Ishikawa (cell line): Measurements from ENCODE around the gene EYA4.

ENCODE experiments used
- CEBPB ChIP-seq: IDR thresholded peaks from 2 replicates; pipeline ENCODE4 v1.6.1; 2012
- CREB1 ChIP-seq: IDR thresholded peaks from 2 replicates; pipeline ENCODE4 v1.6.1; 2012; ENCODE audit warnings: low read depth
- EGR1 ChIP-seq: IDR thresholded peaks from 2 replicates; pipeline ENCODE4 v1.6.1; 2012
- EP300 ChIP-seq: IDR thresholded peaks from 2 replicates; pipeline ENCODE4 v1.6.1; 2012; ENCODE audit warnings: borderline replicate concordance
- FOXM1 ChIP-seq: IDR thresholded peaks from 2 replicates; pipeline ENCODE4 v1.6.1; 2012; ENCODE audit warnings: low read depth, borderline replicate concordance
- NFIC ChIP-seq: IDR thresholded peaks from 2 replicates; pipeline ENCODE4 v1.6.1; 2012
- RAD21 ChIP-seq: IDR thresholded peaks from 2 replicates; pipeline ENCODE4 v1.6.1; 2012; ENCODE audit warnings: low read depth
- TAF1 ChIP-seq: IDR thresholded peaks from 2 replicates; pipeline ENCODE4 v1.6.1; 2012; ENCODE audit warnings: low read depth, mild to moderate bottlenecking
- TCF12 ChIP-seq: IDR thresholded peaks from 2 replicates; pipeline ENCODE4 v1.6.1; 2012; ENCODE audit warnings: low read depth
- TEAD4 ChIP-seq: IDR thresholded peaks from 2 replicates; pipeline ENCODE4 v1.6.1; 2012
- YY1 ChIP-seq: IDR thresholded peaks from 2 replicates; pipeline ENCODE4 v1.6.1; 2012; ENCODE audit warnings: low read depth
- ZBTB7A ChIP-seq: IDR thresholded peaks from 2 replicates; pipeline ENCODE4 v1.6.1; 2012; ENCODE audit warnings: low read depth
- TF ChIP-seq, protein P1 (sequence below): IDR thresholded peaks from 2 replicates; pipeline ENCODE4 v1.6.1; 2012; ENCODE audit warnings: low read depth, mild to moderate bottlenecking
- TF ChIP-seq, protein P2 (sequence below): IDR thresholded peaks from 2 replicates; pipeline ENCODE4 v1.6.1; 2012
- TF ChIP-seq, protein P3 (sequence below): IDR thresholded peaks from 2 replicates; pipeline ENCODE4 v1.6.1; 2012

EYA4 gene

DNA sequence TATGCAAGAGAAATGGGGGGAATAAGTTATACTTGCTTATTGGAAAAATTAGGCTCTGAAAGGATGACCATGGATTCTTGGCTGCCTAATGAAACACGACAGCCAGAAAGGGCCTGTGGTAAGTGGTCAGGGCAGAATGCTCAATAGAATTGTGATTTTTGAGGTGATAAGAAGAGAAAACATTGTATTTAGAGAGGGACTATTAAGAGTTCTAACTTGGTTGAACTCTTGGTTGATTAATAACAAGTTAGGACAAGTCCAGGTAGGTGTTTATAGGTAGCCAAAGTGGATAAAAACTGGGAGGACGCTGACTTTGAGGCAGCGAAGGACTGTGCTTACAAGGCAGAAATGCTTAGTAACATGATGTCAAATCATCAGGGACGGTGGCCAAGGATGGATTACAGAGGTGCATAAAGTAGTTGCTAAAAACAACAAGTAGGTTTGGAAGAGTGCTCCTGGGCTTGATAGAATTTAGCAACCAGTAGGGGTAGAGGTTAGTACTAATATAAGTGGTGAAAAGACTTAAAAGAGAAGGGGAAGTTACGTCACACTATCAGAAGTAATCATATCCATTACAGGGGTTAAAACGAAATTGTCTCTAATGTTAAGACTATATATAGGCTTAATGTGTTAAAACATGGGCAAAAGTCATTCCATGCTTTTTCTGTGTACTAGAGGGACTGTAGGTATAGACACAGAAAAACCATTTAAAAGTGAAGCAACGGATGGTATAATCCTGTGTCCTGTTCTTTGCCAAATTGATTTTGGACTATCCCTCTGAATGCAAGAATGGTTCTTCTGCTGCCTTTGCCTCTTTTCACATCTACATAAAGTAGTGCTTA is 98.6 kb downstream of the EYA4 start:
- TF ChIP-seq ZBTB7A (no peak), TAF1 (no peak), FOXM1 (no peak), EGR1 (no peak), CREB1 (no peak), YY1 (no peak), EP300 (no peak), RAD21 (no peak)
- TF ChIP-seq, protein P1, sequence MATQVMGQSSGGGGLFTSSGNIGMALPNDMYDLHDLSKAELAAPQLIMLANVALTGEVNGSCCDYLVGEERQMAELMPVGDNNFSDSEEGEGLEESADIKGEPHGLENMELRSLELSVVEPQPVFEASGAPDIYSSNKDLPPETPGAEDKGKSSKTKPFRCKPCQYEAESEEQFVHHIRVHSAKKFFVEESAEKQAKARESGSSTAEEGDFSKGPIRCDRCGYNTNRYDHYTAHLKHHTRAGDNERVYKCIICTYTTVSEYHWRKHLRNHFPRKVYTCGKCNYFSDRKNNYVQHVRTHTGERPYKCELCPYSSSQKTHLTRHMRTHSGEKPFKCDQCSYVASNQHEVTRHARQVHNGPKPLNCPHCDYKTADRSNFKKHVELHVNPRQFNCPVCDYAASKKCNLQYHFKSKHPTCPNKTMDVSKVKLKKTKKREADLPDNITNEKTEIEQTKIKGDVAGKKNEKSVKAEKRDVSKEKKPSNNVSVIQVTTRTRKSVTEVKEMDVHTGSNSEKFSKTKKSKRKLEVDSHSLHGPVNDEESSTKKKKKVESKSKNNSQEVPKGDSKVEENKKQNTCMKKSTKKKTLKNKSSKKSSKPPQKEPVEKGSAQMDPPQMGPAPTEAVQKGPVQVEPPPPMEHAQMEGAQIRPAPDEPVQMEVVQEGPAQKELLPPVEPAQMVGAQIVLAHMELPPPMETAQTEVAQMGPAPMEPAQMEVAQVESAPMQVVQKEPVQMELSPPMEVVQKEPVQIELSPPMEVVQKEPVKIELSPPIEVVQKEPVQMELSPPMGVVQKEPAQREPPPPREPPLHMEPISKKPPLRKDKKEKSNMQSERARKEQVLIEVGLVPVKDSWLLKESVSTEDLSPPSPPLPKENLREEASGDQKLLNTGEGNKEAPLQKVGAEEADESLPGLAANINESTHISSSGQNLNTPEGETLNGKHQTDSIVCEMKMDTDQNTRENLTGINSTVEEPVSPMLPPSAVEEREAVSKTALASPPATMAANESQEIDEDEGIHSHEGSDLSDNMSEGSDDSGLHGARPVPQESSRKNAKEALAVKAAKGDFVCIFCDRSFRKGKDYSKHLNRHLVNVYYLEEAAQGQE: no peak
- TF ChIP-seq, protein P2, sequence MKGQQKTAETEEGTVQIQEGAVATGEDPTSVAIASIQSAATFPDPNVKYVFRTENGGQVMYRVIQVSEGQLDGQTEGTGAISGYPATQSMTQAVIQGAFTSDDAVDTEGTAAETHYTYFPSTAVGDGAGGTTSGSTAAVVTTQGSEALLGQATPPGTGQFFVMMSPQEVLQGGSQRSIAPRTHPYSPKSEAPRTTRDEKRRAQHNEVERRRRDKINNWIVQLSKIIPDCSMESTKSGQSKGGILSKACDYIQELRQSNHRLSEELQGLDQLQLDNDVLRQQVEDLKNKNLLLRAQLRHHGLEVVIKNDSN: no peak
- TF ChIP-seq, protein P3, sequence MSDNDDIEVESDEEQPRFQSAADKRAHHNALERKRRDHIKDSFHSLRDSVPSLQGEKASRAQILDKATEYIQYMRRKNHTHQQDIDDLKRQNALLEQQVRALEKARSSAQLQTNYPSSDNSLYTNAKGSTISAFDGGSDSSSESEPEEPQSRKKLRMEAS: no peak; the same call in 1 of the 2 replicates

DNA sequence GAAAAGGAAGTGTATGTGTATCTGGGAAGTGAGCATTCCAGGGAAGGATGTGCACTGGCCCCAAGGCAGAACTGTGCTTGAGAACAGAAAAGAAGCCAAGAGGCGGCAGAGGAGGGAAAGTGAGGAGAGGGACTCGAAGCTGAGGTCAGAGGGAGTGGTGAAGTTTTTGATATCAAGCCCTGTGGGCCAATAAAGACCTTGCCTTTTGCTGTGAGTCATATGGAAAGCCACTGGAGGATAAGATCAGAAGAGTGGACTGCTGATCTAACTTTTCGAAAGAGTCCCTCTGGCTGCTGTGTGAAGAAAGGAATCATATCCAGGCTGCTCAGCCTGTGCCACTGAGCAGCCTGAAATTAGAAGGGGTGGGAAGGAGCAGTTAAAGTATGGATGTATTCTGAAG is 99.4 kb downstream of the EYA4 start:
- TF ChIP-seq TEAD4 (no peak), ZBTB7A (no peak), TAF1 (no peak)
- TF ChIP-seq, protein P1: no peak

DNA sequence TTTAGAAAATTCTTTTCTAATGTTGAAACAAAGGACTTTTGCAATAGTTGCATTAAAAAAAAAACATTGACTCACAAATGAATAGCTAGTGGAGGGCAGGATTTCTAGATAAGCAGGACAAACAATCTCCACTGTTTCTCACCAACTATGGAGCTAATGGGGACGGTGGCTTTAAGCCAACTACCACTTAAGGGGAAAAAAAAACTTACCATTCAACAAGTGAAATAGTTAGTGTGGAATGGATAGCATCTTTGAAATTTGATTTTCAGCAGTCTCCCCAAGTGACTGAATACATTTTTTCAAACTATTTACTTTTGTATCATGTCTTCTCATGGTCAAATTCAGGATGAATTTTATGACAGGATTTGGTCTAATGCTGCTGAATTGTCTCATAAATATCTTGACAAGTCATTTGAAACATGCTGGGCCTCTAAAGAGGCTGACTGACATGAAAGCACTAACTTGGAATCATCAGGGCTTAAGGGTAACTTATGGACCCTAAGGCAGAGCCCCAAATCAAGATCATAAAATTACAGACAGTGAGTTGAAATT is 100.5 kb downstream of the EYA4 start:
- TF ChIP-seq, protein P2: no peak
- TF ChIP-seq NFIC (peak; percentile 97), TEAD4 (peak; percentile 90), YY1 (0 out of 2 replicates have a peak, but pooled peaks have one; percentile 10), CEBPB (peak; percentile 89), ZBTB7A (no peak), EP300 (peak; percentile 94), TCF12 (peak; percentile 92), FOXM1 (peak; percentile 94), CREB1 (no peak)
- TF ChIP-seq, protein P3: 0 out of 2 replicates have a peak, but pooled peaks have one; percentile 14

DNA sequence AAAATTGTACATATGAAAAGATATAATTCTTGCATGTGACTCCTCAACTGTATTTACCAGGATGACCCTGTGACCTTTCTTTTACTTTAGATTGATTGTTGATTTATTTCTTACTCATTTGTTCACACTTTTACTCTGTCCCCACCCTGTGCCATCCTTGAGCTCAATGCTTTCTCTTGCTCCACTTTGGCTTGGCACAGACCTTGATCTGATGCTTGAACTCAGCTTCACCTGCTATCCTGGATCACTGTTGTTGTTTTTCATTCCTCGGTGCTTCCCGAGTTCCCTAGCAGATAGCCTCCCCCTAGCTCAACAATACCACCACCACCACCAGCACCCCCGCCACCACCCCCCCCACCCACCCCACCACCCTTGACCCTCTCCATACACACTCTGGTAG is 102.1 kb downstream of the EYA4 start:
- TF ChIP-seq CEBPB: no peak
- TF ChIP-seq EGR1: no peak
- TF ChIP-seq TCF12: no peak
- TF ChIP-seq FOXM1: no peak
- no peak for TF ChIP-seq EP300
- TF ChIP-seq YY1: no peak
- TF ChIP-seq TAF1: no peak
- TF ChIP-seq ZBTB7A: no peak
- TF ChIP-seq, protein P3: no peak
- no peak for TF ChIP-seq TEAD4
- TF ChIP-seq RAD21: no peak

DNA sequence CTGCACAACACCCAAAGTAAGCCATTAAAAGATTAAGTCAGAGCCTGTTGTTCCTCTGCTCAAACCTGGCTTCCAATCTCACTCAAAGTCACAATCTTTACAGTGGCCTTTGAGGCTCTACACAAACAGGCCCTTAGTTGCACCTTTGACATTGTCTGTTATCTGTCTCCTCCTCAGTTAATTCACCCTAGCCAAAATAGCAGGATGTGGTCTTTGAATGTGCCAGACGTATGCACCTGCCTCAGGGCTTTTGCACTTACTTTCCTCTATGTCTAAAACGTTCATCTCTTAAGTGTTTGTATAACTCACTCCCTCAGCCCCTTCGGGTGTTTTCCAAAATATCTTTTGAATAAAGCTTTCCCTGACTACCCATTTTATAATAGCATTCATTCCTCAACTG is 107.7 kb downstream of the EYA4 start:
- TF ChIP-seq NFIC: no peak
- no peak for TF ChIP-seq RAD21
- TF ChIP-seq TAF1: no peak
- TF ChIP-seq, protein P3: no peak
- TF ChIP-seq ZBTB7A: no peak
- no peak for TF ChIP-seq EP300
- TF ChIP-seq TEAD4: no peak
- no peak for TF ChIP-seq YY1
- no peak for TF ChIP-seq CREB1
- TF ChIP-seq EGR1: no peak
- TF ChIP-seq TCF12: no peak
- TF ChIP-seq, protein P1: no peak
- TF ChIP-seq, protein P2: no peak
- no peak for TF ChIP-seq FOXM1
- no peak for TF ChIP-seq CEBPB
